ENCODE results near the gene LILRB3.
"Not testable (repeated sequence)": the region's sequence is repeated elsewhere in the genome, so short reads cannot be mapped to it uniquely, and the experiment has no call there.

GRCh38 chr19:54271587-54271986, 48.8 kb upstream of the LILRB3 start:
- not testable (repeated sequence) for TF ChIP-seq POLR2A (IDR thresholded peaks at IDR 0.05); CTCF (IDR thresholded peaks at IDR 0.05 in 8 of 11, conservative IDR thresholded peaks at IDR 0.05 in 3 of 11)

Measured in spleen (tissue), 7 donors.